IMR-90 (cell line): ENCODE measurements around the gene EIF2B1. TPM values are rescaled to one million over a fixed set of nuclear protein-coding genes. Genes with fewer than 3 reads are reported as not detected.

Experiments
- ATAC-seq: fragments of 200-7000 bp; cut with Tn5 transposase; 2 replicates; pipeline ENCODE4 v1.9.1; 2020; ENCODE audit warnings: low read depth, mild to moderate bottlenecking, moderate library complexity
- BruUV-seq: library from RNA; stranded (reverse); fragments of 400-500 nt; replicated peaks from 2 replicates; lab custom pipeline; 2021; lab: Mats Ljungman, UMichigan
- CTCF ChIA-PET: fragments of 300-600 bp; formaldehyde crosslinking; extraction: SDS; loops from one replicate; lab custom pipeline; 2021; ENCODE audit warnings: antibody characterized with exemption; lab: Yijun Ruan, JAX
- POLR2A ChIA-PET: fragments of 300-600 bp; sonication (Branson Sonifier 250); formaldehyde crosslinking; loops from one replicate; lab custom pipeline; 2022; ENCODE audit warnings: antibody characterized with exemption; ENCODE audit not compliant: unreplicated experiment; lab: Charles Lee
- DNase-seq: peaks from one replicate; pipeline ENCODE4 v3.0.0; 2013
- H2AFZ ChIP-seq: replicated peaks from 2 replicates; pipeline ENCODE3; 2013; ENCODE audit warnings: low read length, mild to moderate bottlenecking; ENCODE audit not compliant: poor library complexity
- H2AK5ac ChIP-seq: 2 replicates; pipeline ENCODE4 v1.6.1; 2013; ENCODE audit warnings: low read depth, low read length, inconsistent platforms
- H2AK9ac ChIP-seq: replicated peaks from 2 replicates; pipeline ENCODE3; 2013; ENCODE audit warnings: mild to moderate bottlenecking, low read depth, low read length, moderate library complexity; ENCODE audit not compliant: poor library complexity
- H2BK120ac ChIP-seq: 2 replicates; pipeline ENCODE4 v1.6.1; 2013; ENCODE audit warnings: low read depth, low read length, inconsistent platforms
- H2BK15ac ChIP-seq: 3 replicates; pipeline ENCODE4 v1.6.1; 2013; ENCODE audit warnings: low read depth, low read length, inconsistent platforms
- H2BK20ac ChIP-seq: 2 replicates; pipeline ENCODE4 v1.6.1; 2013; ENCODE audit warnings: low read depth, mild to moderate bottlenecking, inconsistent platforms, low read length, moderate library complexity
- H2BK5ac ChIP-seq: 2 replicates; pipeline ENCODE4 v1.6.1; 2013; ENCODE audit warnings: mild to moderate bottlenecking, low read depth, low read length, inconsistent platforms; ENCODE audit not compliant: poor library complexity, severe bottlenecking
- H3K14ac ChIP-seq: replicated peaks from 2 replicates; pipeline ENCODE4 v1.6.1; 2013; ENCODE audit warnings: low read depth, low read length, inconsistent platforms
- H3K18ac ChIP-seq: 2 replicates; pipeline ENCODE4 v1.6.1; 2013; ENCODE audit warnings: low read depth, low read length, control low read depth
- H3K23ac ChIP-seq: 2 replicates; pipeline ENCODE4 v1.6.1; 2013; ENCODE audit warnings: low read depth, low read length, inconsistent platforms
- H3K27ac ChIP-seq: 2 replicates; pipeline ENCODE4 v1.5.1; 2013; ENCODE audit warnings: mild to moderate bottlenecking, control low read depth, low read length; ENCODE audit not compliant: insufficient read depth
- H3K27me3 ChIP-seq: 2 replicates; pipeline ENCODE4 v1.6.1; 2013; ENCODE audit warnings: low read length; ENCODE audit not compliant: control insufficient read depth, insufficient read depth
- H3K36me3 ChIP-seq: 2 replicates; pipeline ENCODE4 v1.6.1; 2013; ENCODE audit warnings: low read length, mixed read lengths; ENCODE audit not compliant: control insufficient read depth, insufficient read depth
- H3K4ac ChIP-seq: 2 replicates; pipeline ENCODE4 v1.6.1; 2013; ENCODE audit warnings: low read depth, low read length, inconsistent platforms
- H3K4me1 ChIP-seq: 2 replicates; pipeline ENCODE4 v1.6.1; 2013; ENCODE audit warnings: low read length, mixed read lengths; ENCODE audit not compliant: control insufficient read depth, insufficient read depth
- H3K4me2 ChIP-seq: 2 replicates; pipeline ENCODE4 v1.6.1; 2013; ENCODE audit warnings: low read depth, mild to moderate bottlenecking, control low read depth, low read length, moderate library complexity
- H3K4me3 ChIP-seq: 2 replicates; pipeline ENCODE4 v1.5.1; 2013; ENCODE audit warnings: low read depth, mild to moderate bottlenecking, control low read depth, low read length, moderate library complexity; ENCODE audit not compliant: insufficient read depth
- H3K56ac ChIP-seq: 2 replicates; pipeline ENCODE4 v1.6.1; 2013; ENCODE audit warnings: low read length, inconsistent platforms; ENCODE audit not compliant: insufficient read depth; ENCODE audit errors: extremely low read depth
- H3K79me1 ChIP-seq, 2 experiments: 2 replicates each; pipeline ENCODE4 v1.6.1; 2013; ENCODE audit warnings: low read length in 2 of 2, inconsistent platforms in 1 of 2, low read depth in 1 of 2
- H3K9ac ChIP-seq: 2 replicates; pipeline ENCODE4 v1.6.1; 2013; ENCODE audit warnings: low read depth, low read length, control low read depth
- H3K9me1 ChIP-seq: 2 replicates; pipeline ENCODE4 v1.6.1; 2013; ENCODE audit warnings: low read length, inconsistent platforms; ENCODE audit not compliant: insufficient read depth
- H3K9me3 ChIP-seq: 2 replicates; pipeline ENCODE4 v1.6.1; 2013; ENCODE audit warnings: low read length; ENCODE audit not compliant: control insufficient read depth, insufficient read depth
- H4K20me1 ChIP-seq: 2 replicates; pipeline ENCODE4 v1.6.1; 2013; ENCODE audit warnings: low read length, inconsistent platforms; ENCODE audit not compliant: insufficient read depth
- H4K5ac ChIP-seq: 2 replicates; pipeline ENCODE4 v1.6.1; 2013; ENCODE audit warnings: mild to moderate bottlenecking, low read depth, low read length, control low read depth
- H4K8ac ChIP-seq, 2 experiments: 2 replicates each; pipeline ENCODE4 v1.6.1; 2013; ENCODE audit warnings: low read depth in 2 of 2, low read length in 2 of 2, control low read depth in 1 of 2, inconsistent platforms in 1 of 2
- H4K91ac ChIP-seq: 2 replicates; pipeline ENCODE4 v1.6.1; 2013; ENCODE audit warnings: low read depth, low read length, inconsistent platforms; ENCODE audit not compliant: insufficient read depth
- BHLHE40 ChIP-seq: fragments of 150-350 bp; IDR thresholded peaks from 2 replicates; pipeline ENCODE4 v1.6.1; 2016; ENCODE audit warnings: mild to moderate bottlenecking, low read depth, low read length
- CEBPB ChIP-seq: IDR thresholded peaks from 2 replicates; pipeline ENCODE4 v1.6.1; 2012; ENCODE audit warnings: low read depth, low read length, improper control_type of control experiment
- CHD1 ChIP-seq: IDR thresholded peaks from 2 replicates; pipeline ENCODE4 v1.6.1; 2012; ENCODE audit warnings: low read depth, low read length, improper control_type of control experiment
- CTCF ChIP-seq: conservative IDR thresholded peaks from 2 replicates; pipeline ENCODE4 v1.5.1; 2012; ENCODE audit warnings: mild to moderate bottlenecking, low read depth, low read length, improper control_type of control experiment
- ELK1 ChIP-seq: fragments of 150-350 bp; IDR thresholded peaks from 2 replicates; pipeline ENCODE4 v1.6.1; 2016; ENCODE audit warnings: low read depth, mild to moderate bottlenecking, low read length, moderate library complexity, borderline replicate concordance
- FOS ChIP-seq: fragments of 150-350 bp; IDR thresholded peaks from 2 replicates; pipeline ENCODE4 v1.6.1; 2016; ENCODE audit warnings: low read depth, low read length
- MAFK ChIP-seq: IDR thresholded peaks from 2 replicates; pipeline ENCODE4 v1.6.1; 2012; ENCODE audit warnings: low read depth, low read length, improper control_type of control experiment
- MAZ ChIP-seq: IDR thresholded peaks from 2 replicates; pipeline ENCODE4 v1.6.1; 2012; ENCODE audit warnings: low read depth, mild to moderate bottlenecking, low read length, improper control_type of control experiment, moderate library complexity, borderline replicate concordance
- MXI1 ChIP-seq: IDR thresholded peaks from 2 replicates; pipeline ENCODE4 v1.6.1; 2012; ENCODE audit warnings: low read depth, mild to moderate bottlenecking, low read length, moderate library complexity, borderline replicate concordance
- NFE2L2 ChIP-seq: fragments of 150-350 bp; IDR thresholded peaks from 2 replicates; pipeline ENCODE4 v1.6.1; 2016; ENCODE audit warnings: low read depth, mild to moderate bottlenecking, low read length
- POLR2A ChIP-seq: IDR thresholded peaks from 2 replicates; pipeline ENCODE4 v1.6.1; 2012; ENCODE audit warnings: mild to moderate bottlenecking, low read depth, low read length
- RAD21 ChIP-seq: IDR thresholded peaks from 2 replicates; pipeline ENCODE4 v1.6.1; 2012; ENCODE audit warnings: low read length, improper control_type of control experiment
- RCOR1 ChIP-seq: IDR thresholded peaks from 2 replicates; pipeline ENCODE4 v1.6.1; 2012; ENCODE audit warnings: mild to moderate bottlenecking, low read length, improper control_type of control experiment; ENCODE audit not compliant: insufficient replicate concordance
- RFX5 ChIP-seq: IDR thresholded peaks from 2 replicates; pipeline ENCODE4 v1.8.0; 2012; ENCODE audit warnings: low read depth, mild to moderate bottlenecking, low read length, moderate library complexity
- SMC3 ChIP-seq: fragments of 150-350 bp; IDR thresholded peaks from 2 replicates; pipeline ENCODE4 v1.6.1; 2016; ENCODE audit warnings: low read depth, mild to moderate bottlenecking, antibody characterized with exemption, low read length, moderate library complexity
- WGBS, 2 experiments: methylation state at CpG; one replicate each; pipeline versions ENCODE4 v1.1.5 to v1.1.7; 2013; ENCODE audit warnings: missing lambda C conversion rate in 2 of 2; ENCODE audit not compliant: insufficient read length in 1 of 2; ENCODE audit errors: extremely low coverage in 2 of 2; 5-methylcytosine and 5-hydroxymethylcytosine counted together
- dilution Hi-C: fragments of 300-500 bp; cut with HindIII; formaldehyde crosslinking; loops from one replicate; pipeline ENCODE4 v1.14.3; 2018; ENCODE audit warnings: low sequenced_read_pairs; ENCODE audit not compliant: unreplicated experiment
- in situ Hi-C: fragments of 300-500 bp; cut with MboI; formaldehyde crosslinking; loops from 3 replicates; pipeline ENCODE4 v1.14.3; 2019; ENCODE audit warnings: low sequenced_read_pairs, inconsistent platforms, mixed read lengths
- intact Hi-C: fragments of 100-400 bp; cut with micrococcal nuclease; formaldehyde crosslinking; loops from 2 replicates; pipeline ENCODE4 v1.10.0; 2022
- polyA plus RNA-seq, 3 experiments: library from polyadenylated mRNA; depleted of rRNA; stranded (reverse); fragments of >200 nt; gene quantifications; 2 replicates each; pipeline ENCODE4 v1.2.3, GENCODE V29; 2012; ENCODE audit warnings: low replicate concordance in 1 of 3
- total RNA-seq: library from RNA; depleted of rRNA; stranded (reverse); fragments of >200 nt; gene quantifications from 2 replicates; pipeline ENCODE4 v1.2.3, GENCODE V29; 2012
- TF ChIP-seq, protein P1 (sequence below): fragments of 150-350 bp; IDR thresholded peaks from 2 replicates; pipeline ENCODE4 v1.6.1; 2017; ENCODE audit warnings: mild to moderate bottlenecking, antibody characterized with exemption, low read length, low read depth

EIF2B1 gene
- total and polyA plus RNA-seq, 2 of the 4 experiments (the other 2 are of a cell fraction), result 33.9 to 45.9 TPM

- dilution Hi-C loops, result no loop called here
- no peak overlapping the region for H3K18ac ChIP-seq
- peaks cover 3% of the 10 kb centered on the region; the same call in 1 of the 2 replicates for H3K9me3 ChIP-seq
- no peak overlapping the region for H2BK15ac ChIP-seq
- no peak overlapping the region for H3K23ac ChIP-seq
- no peak overlapping the region for H4K5ac ChIP-seq
- in situ Hi-C loops, result no loop called here
- H2AK9ac ChIP-seq, result no peak overlapping the region
- intact Hi-C loops, result no loop called here
- ATAC-seq (no peak), DNase-seq (no peak)
- no peaks in the 10 kb centered on the region for H3K4me1 ChIP-seq
- H2BK5ac ChIP-seq, result no peak overlapping the region
- no peak overlapping the region for H4K91ac ChIP-seq
- no peak overlapping the region for H2BK120ac ChIP-seq
- CTCF ChIA-PET, result no interaction called here
- no peak overlapping the region for H3K27ac ChIP-seq
- POLR2A ChIA-PET, result no interaction called here
- H4K20me1 ChIP-seq, result peaks cover 5% of the 10 kb centered on the region; the same call in 1 of the 2 replicates
- no peak overlapping the region for H3K56ac ChIP-seq
- H2AFZ ChIP-seq, result no peak overlapping the region
- H3K4ac ChIP-seq, result no peak overlapping the region
- H3K4me2 ChIP-seq, result no peak overlapping the region
- H3K9me1 ChIP-seq, result no peaks in the 10 kb centered on the region; the same call in 1 of the 2 replicates
- WGBS, 2 experiments, result no CpG with 5 or more reads among the region's 3 CpGs
- H3K36me3 ChIP-seq, result peaks cover 3% of the 10 kb centered on the region
- H3K4me3 ChIP-seq, result no peak overlapping the region
- TF ChIP-seq BHLHE40 (no peak), MAZ (no peak), CHD1 (no peak), ELK1 (no peak), SMC3 (no peak), FOS (no peak), MAFK (no peak), POLR2A (no peak), MXI1 (no peak), RFX5 (no peak), CTCF (no peak), CEBPB (no peak), RAD21 (no peak), NFE2L2 (no peak), RCOR1 (no peak)
- TF ChIP-seq, protein P1, sequence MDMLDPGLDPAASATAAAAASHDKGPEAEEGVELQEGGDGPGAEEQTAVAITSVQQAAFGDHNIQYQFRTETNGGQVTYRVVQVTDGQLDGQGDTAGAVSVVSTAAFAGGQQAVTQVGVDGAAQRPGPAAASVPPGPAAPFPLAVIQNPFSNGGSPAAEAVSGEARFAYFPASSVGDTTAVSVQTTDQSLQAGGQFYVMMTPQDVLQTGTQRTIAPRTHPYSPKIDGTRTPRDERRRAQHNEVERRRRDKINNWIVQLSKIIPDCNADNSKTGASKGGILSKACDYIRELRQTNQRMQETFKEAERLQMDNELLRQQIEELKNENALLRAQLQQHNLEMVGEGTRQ, result no peak
- H4K8ac ChIP-seq, result no peak overlapping the region
- BruUV-seq, result no TSS peak
- no peak overlapping the region for H3K14ac ChIP-seq
- H2AK5ac ChIP-seq, result no peak overlapping the region
- H3K79me1 ChIP-seq, result peaks cover 6 to 49% of the 10 kb centered on the region in 2 experiments
- no peak overlapping the region for H2BK20ac ChIP-seq
- no peaks in the 10 kb centered on the region for H3K27me3 ChIP-seq
- no peak overlapping the region for H3K9ac ChIP-seq
Observed at GRCh38 chr12:123578243-123578642, 55.2 kb downstream of the EIF2B1 start.
